ENCODE data around the gene TFEC.

TFEC gene

GRCh38 chr7:116037401-116037800 is 6.8 kb upstream of the TFEC start:
- Histone ChIP-seq H3K4me1 (no peaks in the 10 kb centered on the region), H3K27me3 (ENCODE audit: control insufficient read depth, insufficient read depth, low read length) (no peaks in the 10 kb centered on the region), H3K36me3 (ENCODE audit: control insufficient read depth, insufficient read depth, low read length) (no peaks in the 10 kb centered on the region), H2AFZ (no peak overlapping the region), H3K4me2 (ENCODE audit: low read length) (no peak overlapping the region), H3K4me3 (ENCODE audit: low read depth, low read length) (no peak overlapping the region), H3K9me3 (ENCODE audit: control insufficient read depth, low read length) (no peaks in the 10 kb centered on the region), H3K27ac (no peak overlapping the region), H3K9ac (no peak overlapping the region), H3K79me2 (no peaks in the 10 kb centered on the region)
- TF ChIP-seq CTCF (IDR thresholded peaks at IDR 0.05): no peak

- Histone ChIP-seq H3K27ac (no peak overlapping the region), H3K27me3 (ENCODE audit: control insufficient read depth, insufficient read depth, low read length) (no peaks in the 10 kb centered on the region), H3K9ac (no peak overlapping the region), H3K9me3 (ENCODE audit: control insufficient read depth, low read length) (no peaks in the 10 kb centered on the region), H3K4me2 (ENCODE audit: low read length) (no peak overlapping the region), H3K79me2 (no peaks in the 10 kb centered on the region), H3K4me1 (no peaks in the 10 kb centered on the region), H2AFZ (no peak overlapping the region), H3K4me3 (ENCODE audit: low read depth, low read length) (no peak overlapping the region), H3K36me3 (ENCODE audit: control insufficient read depth, insufficient read depth, low read length) (no peaks in the 10 kb centered on the region)
- TF ChIP-seq CTCF (IDR thresholded peaks at IDR 0.05): no peak
These were observed 3.8 kb upstream of the TFEC start for GRCh38 chr7:116034411-116034810.

GRCh38 chr7:116032886-116033285 is 2.3 kb upstream of the TFEC start:
- Histone ChIP-seq H3K79me2 (no peaks in the 10 kb centered on the region), H3K4me3 (ENCODE audit: low read depth, low read length) (no peak overlapping the region), H3K4me1 (no peaks in the 10 kb centered on the region), H3K27ac (no peak overlapping the region), H3K36me3 (ENCODE audit: control insufficient read depth, insufficient read depth, low read length) (no peaks in the 10 kb centered on the region), H3K4me2 (ENCODE audit: low read length) (no peak overlapping the region), H3K27me3 (ENCODE audit: control insufficient read depth, insufficient read depth, low read length) (no peaks in the 10 kb centered on the region), H3K9me3 (ENCODE audit: control insufficient read depth, low read length) (no peaks in the 10 kb centered on the region), H2AFZ (no peak overlapping the region), H3K9ac (no peak overlapping the region)
- no peak for TF ChIP-seq CTCF (IDR thresholded peaks at IDR 0.05)

- no peaks in the 10 kb centered on the region for H3K9me3 ChIP-seq (ENCODE audit: control insufficient read depth, low read length)
- no peak overlapping the region for H3K9ac ChIP-seq
- H3K27ac ChIP-seq: no peak overlapping the region
- no peaks in the 10 kb centered on the region for H3K36me3 ChIP-seq (ENCODE audit: control insufficient read depth, insufficient read depth, low read length)
- no peak for TF ChIP-seq CTCF (IDR thresholded peaks at IDR 0.05)
- no peaks in the 10 kb centered on the region for H3K79me2 ChIP-seq
- no peaks in the 10 kb centered on the region for H3K27me3 ChIP-seq (ENCODE audit: control insufficient read depth, insufficient read depth, low read length)
- no peak overlapping the region for H2AFZ ChIP-seq
- no peak overlapping the region for H3K4me2 ChIP-seq (ENCODE audit: low read length)
- H3K4me3 ChIP-seq (ENCODE audit: low read depth, low read length): no peak overlapping the region
- no peaks in the 10 kb centered on the region for H3K4me1 ChIP-seq
These were observed 1.8 kb downstream of the TFEC start for GRCh38 chr7:116028787-116029186.

- Histone ChIP-seq H3K79me2 (no peaks in the 10 kb centered on the region), H3K27ac (no peak overlapping the region), H3K9me3 (ENCODE audit: control insufficient read depth, low read length) (no peaks in the 10 kb centered on the region), H2AFZ (no peak overlapping the region), H3K27me3 (ENCODE audit: control insufficient read depth, insufficient read depth, low read length) (no peaks in the 10 kb centered on the region), H3K4me1 (no peaks in the 10 kb centered on the region), H3K36me3 (ENCODE audit: control insufficient read depth, insufficient read depth, low read length) (no peaks in the 10 kb centered on the region), H3K9ac (no peak overlapping the region), H3K4me2 (ENCODE audit: low read length) (no peak overlapping the region), H3K4me3 (ENCODE audit: low read depth, low read length) (no peak overlapping the region)
- TF ChIP-seq CTCF (IDR thresholded peaks at IDR 0.05): no peak
These were observed 2.8 kb downstream of the TFEC start for GRCh38 chr7:116027786-116028185.

Measured in parathyroid adenoma (tissue), 2 donors.